Muscle layer of colon (tissue), 2 donors: ENCODE results near the gene KRT33B.
"Not testable (repeated sequence)": the region's sequence is repeated elsewhere in the genome, so short reads cannot be mapped to it uniquely, and the experiment has no call there.

Source experiments
- H3K27ac ChIP-seq: one replicate; pipeline ENCODE4 v1.7.0; 2013; ENCODE audit warnings: low read depth, mild to moderate bottlenecking, low read length, moderate library complexity
- H3K27me3 ChIP-seq, 2 donors: one replicate each; pipeline ENCODE4 v1.7.0; 2013; ENCODE audit warnings: low read length in 2 of 2, mild to moderate bottlenecking in 2 of 2; ENCODE audit not compliant: insufficient read depth in 2 of 2, control insufficient read depth in 1 of 2
- H3K36me3 ChIP-seq: one replicate; pipeline ENCODE4 v1.7.0; 2013; ENCODE audit warnings: mild to moderate bottlenecking, low read length; ENCODE audit not compliant: insufficient read depth
- H3K4me1 ChIP-seq: one replicate; pipeline ENCODE4 v1.7.0; 2013; ENCODE audit warnings: mild to moderate bottlenecking, low read length; ENCODE audit not compliant: insufficient read depth
- H3K4me3 ChIP-seq, 2 donors: one replicate each; pipeline ENCODE4 v1.7.0; 2013; ENCODE audit warnings: low read length in 2 of 2, low read depth in 1 of 2, mild to moderate bottlenecking in 1 of 2, moderate library complexity in 1 of 2
- H3K9ac ChIP-seq: one replicate; pipeline ENCODE4 v1.7.0; 2013; ENCODE audit warnings: low read length
- H3K9me3 ChIP-seq: one replicate; pipeline ENCODE4 v1.7.0; 2013; ENCODE audit warnings: mild to moderate bottlenecking, low read length
- donor health status: abdominal sarcoma.
- donor health status: Adenocarcinoma of cecum.

KRT33B gene

GRCh38 chr17:41366070-41366469 lies 3.5 kb downstream of the KRT33B start:
- H3K4me3 ChIP-seq = no peak overlapping the region
- no peaks in the 10 kb centered on the region for H3K4me1 ChIP-seq
- H3K27ac ChIP-seq = no peak overlapping the region
- H3K36me3 ChIP-seq = no peaks in the 10 kb centered on the region
- H3K9me3 ChIP-seq = no peaks in the 10 kb centered on the region
- no peak overlapping the region for H3K9ac ChIP-seq
- no peaks in the 10 kb centered on the region for H3K27me3 ChIP-seq

- no peak overlapping the region for H3K27ac ChIP-seq
- H3K4me3 ChIP-seq = no peak overlapping the region
- H3K4me1 ChIP-seq = no peaks in the 10 kb centered on the region
- H3K36me3 ChIP-seq = no peaks in the 10 kb centered on the region
- no peak overlapping the region for H3K9ac ChIP-seq
- no peaks in the 10 kb centered on the region for H3K9me3 ChIP-seq
- H3K27me3 ChIP-seq = no peaks in the 10 kb centered on the region
Measured at GRCh38 chr17:41363881-41364280, 5.7 kb downstream of the KRT33B start.

GRCh38 chr17:41360296-41360995 lies 9.2 kb downstream of the KRT33B start:
- H3K36me3 ChIP-seq = no peaks in the 10 kb centered on the region
- no peak overlapping the region for H3K27ac ChIP-seq
- no peak overlapping the region for H3K9ac ChIP-seq
- no peak overlapping the region for H3K4me3 ChIP-seq
- no peaks in the 10 kb centered on the region for H3K4me1 ChIP-seq
- no peaks in the 10 kb centered on the region for H3K9me3 ChIP-seq
- H3K27me3 ChIP-seq = no peaks in the 10 kb centered on the region

GRCh38 chr17:41354536-41354935 lies 15.1 kb downstream of the KRT33B start:
- H3K36me3 ChIP-seq = no peaks in the 10 kb centered on the region
- H3K9me3 ChIP-seq = no peaks in the 10 kb centered on the region
- no peaks in the 10 kb centered on the region for H3K27me3 ChIP-seq
- H3K4me1 ChIP-seq = no peaks in the 10 kb centered on the region
- no peak overlapping the region for H3K4me3 ChIP-seq
- no peak overlapping the region for H3K27ac ChIP-seq
- no peak overlapping the region for H3K9ac ChIP-seq

- Histone ChIP-seq H3K4me1 (no peaks in the 10 kb centered on the region), H3K36me3 (no peaks in the 10 kb centered on the region), H3K9me3 (no peaks in the 10 kb centered on the region), H3K27me3 (no peaks in the 10 kb centered on the region), H3K4me3 (no peak overlapping the region), H3K9ac (no peak overlapping the region), H3K27ac (no peak overlapping the region)
Measured at GRCh38 chr17:41352597-41353366, 16.8 kb downstream of the KRT33B start.

GRCh38 chr17:41351177-41351576 lies 18.4 kb downstream of the KRT33B start:
- Histone ChIP-seq H3K9me3 (no peaks in the 10 kb centered on the region), H3K27me3 (no peaks in the 10 kb centered on the region), H3K9ac (no peak overlapping the region), H3K4me1 (no peaks in the 10 kb centered on the region), H3K27ac (no peak overlapping the region), H3K4me3 (no peak overlapping the region), H3K36me3 (no peaks in the 10 kb centered on the region)

- H3K9ac ChIP-seq, H3K27ac ChIP-seq, H3K9me3 ChIP-seq, H3K4me3 ChIP-seq, H3K4me1 ChIP-seq, H3K36me3 ChIP-seq, H3K27me3 ChIP-seq: not testable (repeated sequence)
Measured at GRCh38 chr17:41350381-41350878, 19.2 kb downstream of the KRT33B start, which contains the start of gene KRT33A. TSS of gene KRT33A (minus strand) at chr17:41350828. CDS start at chr17:41350767, 61 bp downstream.

- H3K4me3 ChIP-seq = no peak overlapping the region
- H3K9ac ChIP-seq = no peak overlapping the region
- no peaks in the 10 kb centered on the region for H3K36me3 ChIP-seq
- no peaks in the 10 kb centered on the region for H3K9me3 ChIP-seq
- H3K4me1 ChIP-seq = no peaks in the 10 kb centered on the region
- no peak overlapping the region for H3K27ac ChIP-seq
- no peaks in the 10 kb centered on the region for H3K27me3 ChIP-seq
Measured at GRCh38 chr17:41347869-41348760, 21.5 kb downstream of the KRT33B start.

GRCh38 chr17:41346421-41346820 lies 23.2 kb downstream of the KRT33B start:
- H3K27ac ChIP-seq, H3K9ac ChIP-seq, H3K36me3 ChIP-seq, H3K9me3 ChIP-seq, H3K27me3 ChIP-seq, H3K4me3 ChIP-seq, H3K4me1 ChIP-seq: not testable (repeated sequence)

- H3K4me3 ChIP-seq = no peak overlapping the region
- no peak overlapping the region for H3K9ac ChIP-seq
- H3K36me3 ChIP-seq = no peaks in the 10 kb centered on the region
- no peaks in the 10 kb centered on the region for H3K4me1 ChIP-seq
- no peaks in the 10 kb centered on the region for H3K9me3 ChIP-seq
- H3K27ac ChIP-seq = no peak overlapping the region
- H3K27me3 ChIP-seq = no peaks in the 10 kb centered on the region
Measured at GRCh38 chr17:41345992-41346391, 23.6 kb downstream of the KRT33B start.

GRCh38 chr17:41343029-41343428 lies 26.6 kb downstream of the KRT33B start:
- Histone ChIP-seq H3K27ac (no peak overlapping the region), H3K9ac (no peak overlapping the region), H3K9me3 (no peaks in the 10 kb centered on the region), H3K27me3 (no peaks in the 10 kb centered on the region), H3K4me3 (no peak overlapping the region), H3K4me1 (no peaks in the 10 kb centered on the region), H3K36me3 (no peaks in the 10 kb centered on the region)
